ENCODE results near the gene POU6F2. TPM values are rescaled to one million over a fixed set of nuclear protein-coding genes. Genes with fewer than 3 reads are reported as not detected.

The POU6F2 gene
- total RNA-seq, 4 donors from 2014 or later = not detected

DNA sequence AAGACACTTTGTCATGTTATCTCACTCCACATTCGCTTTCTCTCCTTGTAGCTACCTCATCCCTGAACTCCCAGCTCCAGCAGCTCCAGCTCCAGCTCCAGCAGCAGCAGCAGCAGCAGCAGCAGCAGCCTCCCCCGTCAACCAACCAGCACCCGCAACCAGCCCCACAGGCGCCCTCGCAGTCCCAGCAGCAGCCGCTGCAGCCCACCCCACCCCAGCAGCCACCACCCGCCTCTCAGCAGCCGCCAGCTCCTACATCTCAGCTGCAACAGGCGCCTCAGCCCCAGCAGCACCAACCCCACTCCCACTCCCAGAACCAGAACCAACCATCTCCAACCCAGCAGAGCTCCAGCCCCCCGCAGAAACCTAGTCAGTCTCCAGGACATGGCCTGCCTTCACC, 361.9 kb downstream of the POU6F2 start:
- Histone ChIP-seq H3K36me3 (no peaks in the 10 kb centered on the region), H3K4me3 (no peak overlapping the region), H3K27ac (no peak overlapping the region), H3K27me3 (no peaks in the 10 kb centered on the region), H3K4me1 (no peaks in the 10 kb centered on the region), H3K9me3 (no peaks in the 10 kb centered on the region)
- intact Hi-C loops (cut with DNase I; ENCODE audit: low total_unique reads) = no loop called here
- DNase-seq = no peak
- ATAC-seq = no peak
- in situ Hi-C loops (cut with MboI; ENCODE audit: low sequenced_read_pairs in 4 of 4) = no loop called here
- TF ChIP-seq POLR2A (IDR thresholded peaks at IDR 0.05) (no peak), CTCF (IDR thresholded peaks at IDR 0.05 in 4 of 5, conservative IDR thresholded peaks at IDR 0.05 in 1 of 5) (no peak)

DNA sequence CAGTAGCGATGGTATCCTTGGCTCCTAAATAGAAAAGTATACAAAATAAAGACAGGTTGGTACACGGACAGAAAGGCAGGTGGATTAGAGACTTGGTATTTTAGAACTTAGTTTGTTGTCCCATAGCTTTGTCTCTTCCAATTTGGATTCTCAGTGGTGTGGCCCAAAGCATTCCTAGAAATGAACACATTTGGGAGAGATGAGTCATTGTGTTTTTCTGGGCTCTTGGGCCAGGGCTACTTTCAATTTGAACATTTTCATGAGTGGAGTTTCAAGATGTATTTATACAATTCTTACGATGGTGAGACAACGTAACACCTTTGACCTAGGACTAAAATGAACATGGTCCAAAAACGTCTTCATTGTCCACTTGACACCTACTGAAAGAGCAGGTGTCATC, 363.4 kb downstream of the POU6F2 start:
- DNase-seq (no peak), ATAC-seq (no peak)
- Histone ChIP-seq H3K9me3 (no peaks in the 10 kb centered on the region), H3K4me3 (no peak overlapping the region), H3K4me1 (no peaks in the 10 kb centered on the region), H3K27ac (no peak overlapping the region), H3K27me3 (no peaks in the 10 kb centered on the region), H3K36me3 (no peaks in the 10 kb centered on the region)
- TF ChIP-seq CTCF (IDR thresholded peaks at IDR 0.05 in 4 of 5, conservative IDR thresholded peaks at IDR 0.05 in 1 of 5) (no peak), POLR2A (IDR thresholded peaks at IDR 0.05) (no peak)
- in situ Hi-C loops (cut with MboI; ENCODE audit: low sequenced_read_pairs in 4 of 4) (no loop called here), intact Hi-C loops (cut with DNase I; ENCODE audit: low total_unique reads) (no loop called here)

DNA sequence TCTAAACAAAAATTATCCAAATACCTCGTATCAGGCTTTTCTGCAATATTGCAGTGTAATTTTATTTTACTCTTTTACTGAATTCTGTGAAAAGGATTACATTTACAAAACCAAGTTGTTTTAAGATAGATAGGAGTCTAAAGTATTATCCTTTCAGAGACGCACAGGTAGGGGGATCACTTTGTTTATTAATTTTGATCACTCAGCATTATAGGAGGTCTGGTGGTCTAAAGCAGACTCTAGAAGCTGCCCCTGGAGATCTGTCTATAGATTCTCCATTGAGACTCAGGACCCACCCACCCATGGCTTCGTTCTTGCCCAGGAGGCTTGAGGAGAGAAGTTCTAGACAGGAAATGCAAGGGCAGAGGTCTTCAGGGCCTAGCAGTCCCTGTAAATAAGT, 365.1 kb downstream of the POU6F2 start:
- no peaks in the 10 kb centered on the region for H3K27me3 ChIP-seq
- no peaks in the 10 kb centered on the region for H3K4me1 ChIP-seq
- no peak for ATAC-seq
- H3K27ac ChIP-seq = no peak overlapping the region
- no peak for TF ChIP-seq POLR2A (IDR thresholded peaks at IDR 0.05)
- TF ChIP-seq CTCF (IDR thresholded peaks at IDR 0.05 in 4 of 5, conservative IDR thresholded peaks at IDR 0.05 in 1 of 5) = no peak
- in situ Hi-C loops (cut with MboI; ENCODE audit: low sequenced_read_pairs in 4 of 4) = no loop called here
- no peaks in the 10 kb centered on the region for H3K36me3 ChIP-seq
- intact Hi-C loops (cut with DNase I; ENCODE audit: low total_unique reads) = no loop called here
- no peak overlapping the region for H3K4me3 ChIP-seq
- H3K9me3 ChIP-seq = no peaks in the 10 kb centered on the region
- DNase-seq = no peak

DNA sequence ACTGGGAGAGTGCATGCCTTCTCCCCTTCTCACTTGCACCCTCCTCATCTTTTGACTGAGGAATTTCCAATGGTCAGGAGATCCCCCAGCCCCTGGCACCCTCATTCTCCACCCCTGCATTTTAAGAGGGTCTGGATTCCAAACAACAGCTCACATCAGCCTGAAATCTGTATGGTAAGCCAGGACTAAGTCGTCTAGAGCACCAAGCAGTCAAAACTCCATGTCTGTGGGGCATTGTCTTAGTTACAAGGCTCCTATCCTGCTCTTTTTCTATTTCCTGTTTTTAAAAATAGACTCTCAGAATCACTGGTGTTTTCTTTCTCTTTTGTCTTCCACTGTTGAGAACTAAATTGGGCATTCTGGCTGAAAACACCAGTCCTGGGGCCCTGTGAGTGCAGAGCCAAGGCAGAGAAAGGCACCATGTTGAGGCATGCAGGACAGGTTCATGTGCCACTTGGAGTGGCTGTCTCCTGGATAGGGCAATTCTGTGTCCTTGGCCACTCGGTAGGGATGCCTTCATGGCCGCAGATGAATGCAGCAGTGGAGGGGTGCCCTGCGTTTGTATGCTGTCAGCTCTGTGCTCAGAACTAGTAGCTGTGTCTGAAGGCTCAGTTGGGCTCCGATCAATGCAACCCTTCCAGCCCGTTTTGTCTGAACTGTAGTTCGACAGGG, 371.9 kb downstream of the POU6F2 start:
- H3K9me3 ChIP-seq = no peaks in the 10 kb centered on the region
- intact Hi-C loops (cut with DNase I; ENCODE audit: low total_unique reads) (no loop called here), in situ Hi-C loops (cut with MboI; ENCODE audit: low sequenced_read_pairs in 4 of 4) (no loop called here)
- H3K36me3 ChIP-seq = no peaks in the 10 kb centered on the region
- TF ChIP-seq POLR2A (IDR thresholded peaks at IDR 0.05) (no peak), CTCF (IDR thresholded peaks at IDR 0.05 in 4 of 5, conservative IDR thresholded peaks at IDR 0.05 in 1 of 5) (no peak)
- DNase-seq = no peak
- no peak overlapping the region for H3K4me3 ChIP-seq
- no peak overlapping the region for H3K27ac ChIP-seq
- no peaks in the 10 kb centered on the region for H3K27me3 ChIP-seq
- no peak for ATAC-seq
- no peaks in the 10 kb centered on the region for H3K4me1 ChIP-seq
